ENCODE results near the gene HMGN2.

HMGN2 gene

DNA sequence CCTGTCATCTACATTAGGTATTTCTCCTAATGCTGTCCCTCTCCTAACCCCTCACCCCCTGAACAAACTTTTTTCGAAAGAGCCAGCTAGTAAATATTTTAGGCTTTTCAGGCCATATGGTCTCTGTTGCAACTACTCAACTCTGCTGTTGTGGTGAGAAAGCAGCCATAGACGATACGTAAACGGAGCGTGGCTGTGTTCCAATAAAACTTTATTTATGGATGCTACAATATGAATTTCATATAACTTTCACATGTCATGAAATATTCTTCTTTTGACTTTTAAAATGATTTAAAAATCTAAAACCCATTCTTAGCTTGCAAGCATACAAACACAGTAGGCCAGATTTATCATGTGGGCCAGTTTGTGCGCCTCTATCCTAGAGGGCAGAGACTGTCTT lies 46.1 kb downstream of the HMGN2 start:
- no peak for DNase-seq

DNA sequence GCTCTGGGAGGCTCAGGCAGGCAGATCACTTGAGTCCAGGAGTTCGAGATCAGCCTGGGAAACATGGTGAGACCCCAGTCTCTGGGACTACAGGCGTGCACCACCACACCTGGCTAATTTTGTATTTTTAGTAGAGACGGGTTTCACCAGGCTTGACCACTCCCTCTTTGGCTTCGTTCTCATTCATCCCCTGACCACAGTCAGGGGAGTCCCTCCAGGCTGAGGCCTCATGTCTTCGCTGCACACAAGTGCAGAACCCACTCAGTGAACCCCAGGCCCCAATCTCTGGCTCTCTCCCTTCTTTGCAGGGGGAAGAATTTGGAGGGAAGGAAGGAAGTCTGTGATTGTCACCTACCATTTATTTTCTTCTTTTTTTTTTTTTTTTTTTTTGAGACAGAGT lies 48.1 kb downstream of the HMGN2 start:
- intact Hi-C loops (cut with DNase I) = no loop called here
- no peak for DNase-seq

More for the DNA sequence above, 46.1 kb downstream of the HMGN2 start:
- intact Hi-C loops (cut with DNase I) = no loop called here

DNA sequence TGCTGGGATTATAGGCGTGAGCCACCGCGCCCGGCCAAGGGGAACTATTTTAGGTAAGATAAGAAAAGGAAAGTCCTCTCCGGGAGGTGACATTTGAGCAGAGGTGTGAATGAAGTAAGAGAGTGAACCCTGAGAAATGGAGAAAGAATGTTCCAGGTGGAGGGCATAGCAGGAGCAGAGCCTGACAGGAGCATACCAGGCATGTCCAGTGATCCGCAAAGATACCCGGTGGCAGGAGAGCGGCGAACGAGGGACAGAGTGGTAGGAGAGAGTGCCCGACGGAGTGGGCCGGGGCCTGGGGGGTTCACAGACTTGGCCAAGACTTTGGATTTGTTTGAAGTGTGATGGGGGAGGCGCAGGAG lies 49.4 kb downstream of the HMGN2 start:
- intact Hi-C loops (cut with DNase I) = no loop called here
- DNase-seq = no peak

DNA sequence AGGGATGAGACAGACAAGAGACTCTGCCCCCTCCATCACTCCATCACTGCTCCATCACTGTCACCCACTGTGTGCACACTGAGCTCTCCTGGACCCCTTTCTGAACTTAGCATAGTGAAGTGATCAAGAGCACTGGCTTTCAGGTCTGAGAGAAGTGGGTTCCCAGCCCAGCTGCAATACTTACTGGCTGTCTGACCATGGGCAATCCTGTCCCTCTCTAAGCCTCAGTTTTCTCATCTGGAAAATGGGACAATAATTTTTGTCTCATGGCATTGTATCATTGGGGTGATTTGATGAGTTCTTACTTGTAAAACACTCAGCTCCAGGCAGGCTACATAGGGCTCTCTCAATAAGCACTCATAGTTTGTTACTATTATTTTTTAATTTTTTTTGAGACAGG lies 49.8 kb downstream of the HMGN2 start:
- no peak for DNase-seq
- intact Hi-C loops (cut with DNase I) = no loop called here

DNA sequence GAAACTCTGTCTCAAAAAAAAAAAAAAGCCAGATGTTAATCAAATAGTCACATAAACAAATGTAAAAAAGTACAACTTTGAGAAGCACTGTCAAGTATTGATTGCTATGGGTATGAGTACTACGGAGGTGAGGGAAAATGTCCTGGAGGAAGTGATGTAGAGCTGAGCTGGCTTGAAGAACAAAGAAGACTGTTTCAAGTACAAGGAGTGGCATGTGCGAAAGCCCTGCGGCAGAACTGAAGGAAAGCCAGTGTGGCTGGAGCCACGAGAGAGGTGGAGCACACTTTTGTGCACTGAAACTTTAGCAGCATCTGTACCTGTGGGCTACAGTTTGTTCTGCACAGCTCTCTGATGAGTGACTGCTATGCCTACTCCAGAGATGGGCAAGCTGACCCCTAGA lies 51.9 kb downstream of the HMGN2 start:
- intact Hi-C loops (cut with DNase I) = no loop called here
- DNase-seq = no peak

Data from head of caudate nucleus (tissue), 42 donors.